Right kidney (tissue), 9 donors: ENCODE data around the gene ANKRD35.
"Not testable (repeated sequence)": the region's sequence is repeated elsewhere in the genome, so short reads cannot be mapped to it uniquely, and the experiment has no call there.

Source experiments
- DNase-seq: peaks from one replicate; pipeline ENCODE4 v3.0.0-alpha.2; 2016
- long read RNA-seq, 8 donors: transcript quantifications; one replicate each; lab custom pipeline, GENCODE V29; 2026

ANKRD35 gene, protein sequence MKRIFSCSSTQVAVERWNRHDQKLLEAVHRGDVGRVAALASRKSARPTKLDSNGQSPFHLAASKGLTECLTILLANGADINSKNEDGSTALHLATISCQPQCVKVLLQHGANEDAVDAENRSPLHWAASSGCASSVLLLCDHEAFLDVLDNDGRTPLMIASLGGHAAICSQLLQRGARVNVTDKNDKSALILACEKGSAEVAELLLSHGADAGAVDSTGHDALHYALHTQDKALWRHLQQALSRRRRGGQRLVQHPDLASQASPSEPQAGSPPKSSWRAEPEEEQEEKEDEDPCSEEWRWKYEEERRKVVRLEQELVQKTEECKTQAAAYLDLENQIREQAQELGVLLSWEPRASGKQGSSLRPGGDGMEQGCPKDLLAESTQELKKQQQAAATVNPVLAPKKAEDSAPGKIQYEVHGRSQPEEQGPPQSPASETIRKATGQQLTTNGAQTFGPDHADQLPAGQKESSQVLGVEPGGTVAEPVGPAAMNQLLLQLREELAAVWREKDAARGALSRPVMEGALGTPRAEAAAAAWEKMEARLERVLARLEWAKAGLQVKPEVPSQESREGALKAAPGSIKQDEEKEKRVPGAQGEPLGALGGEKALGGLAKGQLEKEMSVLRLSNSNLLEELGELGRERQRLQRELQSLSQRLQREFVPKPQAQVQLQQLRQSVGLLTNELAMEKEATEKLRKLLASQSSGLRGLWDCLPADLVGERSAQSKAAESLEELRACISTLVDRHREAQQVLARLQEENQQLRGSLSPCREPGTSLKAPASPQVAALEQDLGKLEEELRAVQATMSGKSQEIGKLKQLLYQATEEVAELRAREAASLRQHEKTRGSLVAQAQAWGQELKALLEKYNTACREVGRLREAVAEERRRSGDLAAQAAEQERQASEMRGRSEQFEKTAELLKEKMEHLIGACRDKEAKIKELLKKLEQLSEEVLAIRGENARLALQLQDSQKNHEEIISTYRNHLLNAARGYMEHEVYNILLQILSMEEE
- long read RNA-seq, donor 1, partial matches to known transcripts: 7 of 7 reads
- long read RNA-seq, donor 1, other reads (novel, unspliced or antisense): 0 of 7 reads
- long read RNA-seq, donor 2: 0 reads
- long read RNA-seq, donor 3: 0 reads
- long read RNA-seq, donor 4: 0 reads
- long read RNA-seq, donor 5, partial matches to known transcripts: 6 of 6 reads
- long read RNA-seq, donor 5, other reads (novel, unspliced or antisense): 0 of 6 reads
- long read RNA-seq, donor 6: 0 reads
- long read RNA-seq, donor 7, partial matches to known transcripts: 5 of 5 reads
- long read RNA-seq, donor 7, other reads (novel, unspliced or antisense): 0 of 5 reads
- long read RNA-seq, donor 8: 0 reads

DNA sequence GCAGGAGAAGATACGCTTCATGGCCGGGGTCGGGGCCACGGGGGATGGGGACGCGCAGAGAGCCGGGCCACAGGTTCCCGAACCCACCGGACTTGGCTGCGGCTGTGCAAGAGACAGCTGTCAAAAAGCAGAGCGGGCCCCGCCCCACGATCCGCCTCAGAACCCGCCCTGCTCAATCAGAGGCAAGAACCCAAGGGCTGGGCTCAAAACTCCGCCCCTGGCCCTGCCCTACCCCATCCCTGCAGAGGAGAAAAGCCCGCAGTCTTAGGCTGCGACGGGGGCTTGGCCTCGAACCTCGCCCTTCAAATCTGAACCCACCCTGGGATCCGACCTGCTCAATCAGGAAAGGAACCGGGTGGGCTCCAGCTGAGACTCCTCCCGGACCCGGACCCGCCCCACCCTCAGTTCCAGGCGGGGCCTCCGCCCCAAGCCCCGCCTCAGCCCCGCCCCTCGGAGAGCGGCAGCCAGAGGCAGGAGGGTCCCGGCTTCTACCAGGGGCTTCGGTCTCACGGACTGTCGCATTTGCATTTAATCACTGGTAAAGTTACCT, at the start of gene ANKRD35:
TSS of gene ANKRD35 (minus strand) at position 129 of the 550 bp plus-strand sequence. CDS start at position 21, 108 bp downstream.
- peak; percentile 88 for DNase-seq

DNA sequence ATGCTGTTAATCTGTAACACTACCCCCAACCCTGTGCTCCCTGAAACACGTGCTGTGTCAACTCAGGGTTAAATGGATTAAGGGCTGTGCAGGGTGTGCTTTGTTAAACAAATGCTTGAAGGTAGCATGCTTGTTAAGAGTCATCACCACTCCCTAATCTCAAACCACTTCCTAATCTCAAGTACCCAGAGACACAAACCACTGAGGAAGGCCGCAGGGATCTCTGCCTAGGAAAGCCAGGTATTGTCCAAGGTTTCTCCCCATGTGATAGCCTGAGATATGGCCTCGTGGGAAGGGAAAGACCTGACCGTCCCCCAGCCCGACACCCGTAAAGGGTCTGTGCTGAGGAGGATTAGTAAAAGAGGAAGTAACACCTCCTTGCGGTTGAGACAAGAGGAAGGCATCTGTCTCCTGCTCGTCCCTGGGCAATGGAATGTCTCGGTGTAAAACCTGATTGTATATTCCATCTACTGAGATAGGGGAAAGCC, 46.9 kb upstream of the ANKRD35 start:
- not testable (repeated sequence) for DNase-seq

DNA sequence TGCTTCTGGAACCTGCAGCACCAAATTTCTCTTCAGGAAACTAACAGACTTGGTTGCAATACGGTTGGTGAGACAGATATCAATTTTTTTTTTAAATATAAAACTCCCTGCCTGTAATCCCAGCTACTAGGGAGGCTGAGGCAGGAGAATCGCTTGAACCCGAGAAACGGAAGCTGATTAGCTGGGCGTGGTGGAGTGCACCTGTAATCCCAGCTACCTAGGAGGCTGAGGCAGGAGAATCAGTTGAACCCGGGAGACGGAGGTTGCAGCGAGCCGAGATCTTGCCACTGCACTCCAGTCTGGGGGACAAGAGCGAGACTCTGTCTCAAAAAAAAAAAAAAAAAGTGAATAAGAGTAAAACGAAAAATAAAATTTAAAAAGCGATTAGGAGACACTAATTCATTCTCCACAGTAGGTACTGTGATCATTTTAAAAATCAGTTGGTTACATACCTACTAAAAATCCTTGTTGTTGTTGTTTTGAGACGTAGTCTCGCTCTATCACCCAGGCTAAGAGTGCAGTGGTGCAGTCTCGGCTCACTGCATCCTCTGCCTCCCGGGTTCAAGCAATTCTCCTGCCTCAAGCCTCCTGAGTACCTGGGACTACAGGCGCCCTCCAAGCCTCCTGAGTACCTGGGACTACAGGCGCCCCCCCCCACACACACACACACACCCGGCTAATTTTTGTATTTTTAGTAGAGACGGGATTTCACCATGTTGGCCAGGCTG, 42.4 kb upstream of the ANKRD35 start:
- no peak for DNase-seq

DNA sequence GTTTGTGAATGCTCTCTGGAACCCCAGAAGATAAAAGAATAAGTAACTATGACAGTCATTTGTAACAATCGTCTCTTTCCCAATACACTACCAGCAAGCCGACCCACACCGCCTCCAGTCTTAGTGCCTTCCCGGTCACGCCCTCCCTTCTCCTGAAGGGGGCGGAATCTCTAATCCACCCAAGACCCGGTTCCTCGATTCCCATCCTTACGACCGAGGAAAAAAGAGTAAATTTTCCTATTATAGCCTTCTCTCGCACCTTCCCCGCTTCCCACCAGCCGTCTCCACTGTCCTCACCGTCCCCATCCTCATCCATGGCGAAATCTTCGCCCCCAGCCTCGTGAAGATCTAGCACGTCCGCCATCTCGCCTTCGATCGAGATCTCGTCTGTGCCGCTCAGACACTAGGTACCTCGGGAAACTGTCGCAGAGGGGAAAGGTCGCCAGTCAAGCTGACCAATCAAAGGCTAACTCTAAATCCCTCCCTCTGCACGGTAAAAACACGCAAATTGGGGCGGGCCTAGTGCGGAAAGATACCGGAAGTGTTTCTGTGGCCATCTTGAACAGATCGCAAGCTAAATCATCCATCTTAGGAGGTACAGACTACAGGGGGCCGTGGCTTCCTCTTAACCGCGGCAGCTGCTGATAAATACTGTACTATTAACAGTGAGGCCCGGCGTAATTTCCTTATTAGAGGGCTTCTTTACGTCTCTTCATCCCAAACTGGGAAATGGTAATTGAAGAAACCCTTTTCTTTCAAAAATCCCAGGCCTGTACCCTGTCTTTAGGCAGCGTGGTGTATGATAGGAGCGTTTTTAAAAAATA, 41.6 kb upstream of the ANKRD35 start, which contains the start of gene RBM8A:
TSS of gene RBM8A (minus strand) at position 422 of the 824 bp plus-strand sequence. CDS start at position 364, 58 bp downstream.
- DNase-seq: peak; percentile 95

DNA sequence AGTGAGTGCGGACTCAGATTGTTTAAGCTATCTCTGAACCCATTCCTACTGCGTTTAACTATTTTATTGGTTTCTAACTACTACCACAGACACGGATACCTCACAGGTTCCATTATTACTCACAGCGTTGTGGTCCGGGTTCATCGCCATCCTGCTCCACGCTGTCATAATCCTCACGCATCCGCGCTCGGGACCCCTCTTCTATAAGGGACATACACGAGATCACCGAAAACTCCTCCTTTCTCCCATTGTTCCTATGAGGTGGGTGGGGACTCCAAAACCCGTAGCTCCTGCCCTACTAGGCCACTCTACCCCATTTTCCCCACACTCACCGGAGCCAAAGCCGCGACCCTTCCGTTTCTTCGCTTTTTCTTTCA, 41.0 kb upstream of the ANKRD35 start:
- DNase-seq: no peak

DNA sequence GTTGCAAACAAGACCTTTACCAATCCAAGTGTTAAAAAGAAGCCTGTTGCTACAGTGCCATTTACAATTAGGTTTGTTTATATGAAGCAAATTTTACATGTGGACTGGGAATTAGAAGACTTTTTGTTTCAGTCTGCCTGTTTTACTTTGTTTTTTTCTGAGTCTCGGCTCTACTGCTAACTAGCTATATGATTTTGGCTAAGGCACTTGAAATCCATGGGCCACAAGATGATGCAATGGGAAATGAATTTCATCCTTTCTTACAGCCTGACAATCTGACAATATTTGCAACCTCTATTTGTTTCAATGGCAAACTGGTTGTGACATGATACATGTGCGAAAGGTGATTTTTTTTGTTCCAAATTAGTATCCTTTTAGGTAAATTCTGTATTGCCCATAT, 36.6 kb upstream of the ANKRD35 start:
- no peak for DNase-seq

DNA sequence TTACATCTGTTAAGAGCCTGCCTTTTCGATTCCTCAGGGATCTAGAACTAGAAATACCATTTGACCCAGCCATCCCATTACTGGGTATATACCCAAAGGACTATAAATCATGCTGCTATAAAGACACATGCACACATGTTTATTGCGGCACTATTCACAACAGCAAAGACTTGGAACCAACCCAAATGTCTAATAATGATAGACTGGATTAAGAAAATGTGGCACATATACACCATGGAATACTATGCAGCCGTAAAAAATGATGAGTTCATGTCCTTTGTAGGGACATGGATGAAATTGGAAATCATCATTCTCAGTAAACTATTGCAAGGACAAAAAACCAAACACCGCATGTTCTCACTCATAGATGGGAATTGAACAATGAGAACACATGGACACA, 34.6 kb upstream of the ANKRD35 start:
- not testable (repeated sequence) for DNase-seq

DNA sequence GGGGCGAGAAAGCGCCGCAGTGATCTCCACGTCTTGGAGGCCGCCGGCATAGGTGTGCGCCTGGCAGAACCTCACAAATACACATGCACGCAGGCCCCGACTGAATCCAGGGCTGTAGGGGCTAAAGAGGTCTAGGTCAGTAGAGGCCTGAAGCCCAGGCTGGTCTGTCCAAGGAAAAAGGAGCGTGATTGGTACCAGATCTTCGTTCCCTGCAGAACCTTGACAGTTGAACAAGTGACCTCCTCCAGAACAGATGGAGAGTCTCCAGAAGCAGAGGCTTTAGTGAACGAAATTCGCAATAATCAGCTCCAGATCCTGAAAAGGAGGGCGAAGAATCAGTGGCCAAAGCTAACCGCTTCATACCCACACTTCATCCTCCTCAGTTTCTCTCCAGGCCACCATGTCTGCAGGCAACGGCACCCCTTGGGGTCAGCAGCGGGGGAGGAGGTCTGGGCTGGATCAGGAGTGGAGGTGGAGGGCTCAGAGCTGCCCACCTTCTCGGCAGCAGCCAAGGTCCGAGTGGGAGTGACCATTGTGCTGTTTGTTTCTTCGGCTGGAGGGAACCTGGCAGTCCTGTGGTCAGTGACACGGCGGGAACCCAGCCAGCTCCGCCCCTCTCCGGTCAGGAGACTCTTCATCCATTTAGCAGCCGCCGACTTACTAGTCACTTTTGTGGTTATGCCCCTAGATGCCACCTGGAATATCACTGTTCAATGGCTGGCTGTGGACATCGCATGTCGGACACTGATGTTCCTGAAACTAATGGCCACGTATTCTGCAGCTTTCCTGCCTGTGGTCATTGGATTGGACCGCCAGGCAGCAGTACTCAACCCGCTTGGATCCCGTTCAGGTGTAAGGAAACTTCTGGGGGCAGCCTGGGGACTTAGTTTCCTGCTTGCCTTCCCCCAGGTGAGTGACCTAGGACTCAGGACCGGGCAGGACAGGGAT, 33.6 kb upstream of the ANKRD35 start:
- no peak for DNase-seq

DNA sequence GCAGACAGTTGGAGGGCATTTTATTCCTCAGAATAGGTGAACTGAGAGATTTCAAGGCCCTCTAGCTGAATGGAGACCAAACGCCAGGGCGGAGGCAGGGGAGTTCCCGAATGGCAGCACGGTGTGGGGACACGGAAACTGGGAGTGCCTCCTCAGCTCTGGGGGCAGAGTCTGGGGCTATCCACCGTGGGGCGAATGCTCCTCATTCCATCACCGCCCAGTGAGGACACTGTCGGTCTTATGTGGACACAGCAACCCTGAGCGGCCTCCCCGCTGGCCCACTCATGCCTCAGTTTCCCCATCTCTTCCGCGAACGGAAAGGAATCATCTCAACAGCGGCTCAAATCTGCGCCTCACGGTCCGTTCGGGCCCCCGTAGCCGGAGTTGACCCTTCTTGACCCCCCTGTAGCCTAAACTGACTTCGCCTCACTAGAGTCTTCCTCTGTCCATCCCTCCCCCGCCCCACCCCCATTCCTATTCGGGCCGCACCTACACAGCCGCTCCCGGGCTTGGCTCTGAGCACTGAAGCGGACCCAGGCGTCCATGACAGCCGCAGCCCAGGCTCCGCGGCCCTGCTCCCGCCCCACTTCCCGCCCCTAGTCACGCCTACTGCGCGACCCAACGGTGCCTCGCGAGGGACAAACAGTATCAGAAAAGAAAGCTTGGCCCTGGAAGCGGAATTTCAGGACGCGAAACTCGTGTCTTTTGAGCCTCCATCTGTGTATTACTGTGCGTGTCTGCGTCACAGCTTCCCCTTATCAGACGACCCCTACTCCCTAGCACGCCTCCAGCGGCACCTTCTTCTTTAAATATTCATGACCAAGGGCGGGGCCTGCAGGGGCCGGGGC, 32.7 kb upstream of the ANKRD35 start, which contains the start of gene PEX11B:
TSS of gene PEX11B (minus strand) at position 574 of the 848 bp plus-strand sequence. CDS start at position 545, 29 bp downstream.
- DNase-seq: peak; percentile 94

DNA sequence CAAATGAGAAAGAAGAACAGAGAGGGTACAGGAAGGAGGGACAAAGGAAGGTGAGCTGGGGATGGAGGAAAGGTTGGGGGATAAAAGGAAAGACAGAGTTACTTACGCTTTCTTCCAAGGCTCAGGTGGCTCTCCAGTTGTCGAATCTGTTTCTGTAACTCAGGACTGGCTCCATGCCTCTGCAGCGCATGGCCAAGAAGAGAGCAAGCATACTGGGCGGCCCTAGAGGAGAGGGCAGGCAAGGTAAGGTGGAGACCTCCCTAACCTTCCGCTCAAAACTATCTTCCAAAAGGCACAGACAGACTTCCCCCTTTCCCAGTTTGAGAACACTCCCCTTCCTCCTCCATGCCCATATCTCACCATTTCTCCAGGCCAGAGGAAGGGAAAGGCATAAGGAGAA, 31.9 kb upstream of the ANKRD35 start:
- DNase-seq: no peak

DNA sequence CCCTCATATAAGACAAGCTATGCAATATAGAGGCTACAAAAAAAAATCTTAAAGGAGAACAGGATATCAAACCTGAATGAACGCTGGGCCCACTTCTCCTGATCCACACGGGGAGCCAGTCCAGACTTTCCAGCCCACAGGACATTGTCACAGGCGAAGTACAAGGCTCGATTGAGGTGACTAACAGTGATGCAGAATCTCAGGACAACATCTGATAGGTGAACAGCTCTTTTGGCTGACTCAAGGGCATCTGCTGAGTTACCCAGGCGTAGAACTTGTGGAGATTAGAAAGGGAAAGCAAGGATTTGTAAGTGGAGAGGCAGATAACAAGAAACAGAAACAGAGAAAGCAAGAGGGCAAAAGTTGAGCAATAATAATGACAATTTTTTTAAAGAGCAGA, 31.1 kb upstream of the ANKRD35 start:
- no peak for DNase-seq

DNA sequence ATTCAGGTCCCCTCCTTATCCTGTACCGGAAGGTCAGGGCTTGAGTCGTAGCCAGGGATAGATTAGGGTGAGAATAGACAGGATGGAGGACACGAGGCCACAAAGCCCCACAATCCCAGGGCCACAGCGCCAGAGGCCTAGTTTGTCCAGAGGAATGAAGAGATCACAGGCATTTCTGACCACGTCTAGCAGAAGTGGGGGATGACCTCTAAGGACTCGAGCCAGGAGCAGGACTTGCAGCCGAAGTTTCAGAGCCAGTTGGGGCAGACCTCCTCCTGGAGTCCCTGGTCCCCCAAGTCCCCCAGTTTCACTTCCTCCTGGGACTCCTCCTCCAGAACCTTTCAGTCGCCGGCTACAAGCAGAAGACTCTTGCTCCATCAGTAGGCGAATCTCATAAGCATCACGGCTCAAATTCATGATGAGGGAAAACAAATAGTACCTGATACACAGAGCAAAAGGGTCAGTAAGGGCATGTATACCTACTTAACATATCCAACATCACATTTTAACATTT, 26.5 kb upstream of the ANKRD35 start:
- DNase-seq: no peak

DNA sequence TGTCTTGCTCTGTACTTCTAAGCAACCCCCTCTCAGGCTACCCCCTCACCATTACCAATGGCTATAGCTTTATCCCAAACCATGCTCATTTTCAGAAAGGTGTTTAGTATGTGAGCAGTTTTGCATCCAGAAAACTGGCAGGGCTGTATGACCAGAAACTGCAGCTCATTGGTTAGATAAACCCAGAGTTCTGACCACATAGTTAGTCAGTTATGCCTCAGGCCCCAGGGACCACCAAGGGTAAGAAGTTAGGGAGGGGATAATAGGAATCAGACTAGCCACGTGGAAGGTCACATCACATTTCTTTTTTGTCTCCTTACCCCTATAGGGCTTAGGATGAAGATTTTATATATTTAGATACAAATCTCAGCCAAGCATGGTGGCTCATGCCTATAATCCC, 23.0 kb upstream of the ANKRD35 start:
- DNase-seq: no peak

DNA sequence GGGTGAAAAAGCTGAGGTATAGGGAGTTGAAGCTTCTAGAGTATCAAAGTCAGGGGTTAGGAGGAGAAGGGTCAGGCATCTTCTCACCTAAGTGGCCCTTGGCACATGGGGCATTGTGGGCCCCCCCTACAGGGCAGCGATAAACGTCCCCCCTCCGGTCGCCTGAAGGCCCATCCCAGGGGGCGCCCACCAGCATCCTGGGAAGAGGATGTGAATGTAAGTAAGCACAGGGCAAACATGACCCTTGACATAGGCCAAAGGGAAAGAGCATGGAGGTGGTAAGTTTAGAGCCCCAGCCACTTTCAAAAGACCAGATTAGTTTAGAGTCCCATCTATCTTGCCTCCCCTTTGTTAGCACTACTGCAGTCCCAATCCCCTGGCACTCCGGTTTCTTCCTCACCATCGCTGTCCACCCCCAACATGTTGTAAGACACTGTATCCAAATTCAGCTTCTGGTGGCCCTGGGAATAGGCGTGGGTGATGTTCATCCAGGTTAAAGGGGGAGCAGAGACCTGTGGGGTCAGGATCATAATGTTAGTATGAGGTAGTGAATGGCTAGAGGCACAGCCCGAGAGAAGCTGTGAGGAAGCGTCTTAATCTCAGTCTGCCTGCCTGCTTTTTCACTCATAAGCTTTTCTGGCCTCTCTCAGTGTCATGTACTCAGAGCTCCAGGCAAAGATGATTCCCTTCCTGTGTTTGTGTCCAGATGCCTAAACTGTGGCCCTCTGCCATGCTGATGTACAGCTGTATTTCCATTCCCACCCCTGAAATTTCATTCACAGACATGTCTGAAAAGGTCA, 21.5 kb upstream of the ANKRD35 start:
- no peak for DNase-seq

DNA sequence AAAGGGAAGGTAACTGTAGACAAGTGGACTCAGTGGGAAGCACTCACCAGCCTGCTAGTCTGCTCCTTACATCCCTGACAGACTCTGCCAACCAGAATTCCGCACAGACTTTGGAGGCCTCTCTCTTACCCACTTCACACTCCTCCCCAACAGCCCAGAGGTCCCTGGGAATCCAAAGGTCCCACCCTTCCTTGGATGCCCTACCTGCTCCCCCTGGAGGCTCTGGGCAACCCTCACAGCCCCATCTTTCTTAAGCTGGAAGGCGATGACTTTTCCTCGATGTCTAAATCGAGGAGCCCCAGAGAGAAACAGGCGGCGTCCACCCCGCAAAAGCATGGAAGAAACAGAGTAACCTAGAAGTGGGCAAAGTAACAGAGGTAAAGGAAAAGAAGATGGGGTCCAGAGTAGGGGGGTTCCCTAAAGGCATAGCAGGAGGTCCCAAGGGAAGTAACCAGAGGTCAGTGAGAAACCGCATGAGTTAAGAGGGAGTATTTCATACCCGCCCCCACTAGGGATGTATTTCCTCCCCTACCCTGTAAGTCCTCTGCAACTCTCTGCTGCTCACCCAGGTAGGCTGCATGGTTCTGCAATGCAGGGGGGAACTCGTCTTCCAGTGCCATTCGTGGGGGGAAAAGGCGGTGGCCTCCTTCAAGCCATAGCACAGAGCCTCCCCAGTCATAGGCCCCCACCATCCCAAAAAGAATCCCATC, 15.8 kb upstream of the ANKRD35 start:
- no peak for DNase-seq

DNA sequence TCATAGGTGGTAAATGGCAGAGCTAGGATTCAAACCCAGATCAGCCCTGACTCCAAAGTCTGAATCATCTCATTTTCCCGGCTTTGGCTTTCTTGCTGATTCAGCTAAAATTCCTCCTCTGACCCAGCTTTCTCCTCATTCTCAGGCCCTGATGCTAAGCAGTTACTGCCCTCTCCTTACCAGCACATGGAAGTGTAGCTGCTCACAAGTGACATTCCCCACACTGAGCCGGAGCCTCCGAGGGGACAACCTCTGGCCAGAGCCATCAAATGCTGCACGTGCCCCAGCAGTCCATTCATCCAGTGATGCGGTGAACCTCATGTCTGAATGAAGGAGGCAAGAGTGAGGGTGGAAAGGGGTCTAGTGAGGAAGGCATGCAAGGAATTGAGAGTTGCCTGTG, 13.1 kb upstream of the ANKRD35 start:
- no peak for DNase-seq
